HG02884 (cell line): ENCODE data around the gene ATP2C2.
"Not testable (repeated sequence)": the region's sequence is repeated elsewhere in the genome, so short reads cannot be mapped to it uniquely, and the experiment has no call there.

Source experiments
- ATAC-seq: cut with Tn5 transposase; IDR thresholded peaks from one replicate; pipeline ENCODE4 v1.9.1; 2021; ENCODE audit warnings: mild to moderate bottlenecking, moderate library complexity; ENCODE audit not compliant: unreplicated experiment

ATP2C2 gene

DNA sequence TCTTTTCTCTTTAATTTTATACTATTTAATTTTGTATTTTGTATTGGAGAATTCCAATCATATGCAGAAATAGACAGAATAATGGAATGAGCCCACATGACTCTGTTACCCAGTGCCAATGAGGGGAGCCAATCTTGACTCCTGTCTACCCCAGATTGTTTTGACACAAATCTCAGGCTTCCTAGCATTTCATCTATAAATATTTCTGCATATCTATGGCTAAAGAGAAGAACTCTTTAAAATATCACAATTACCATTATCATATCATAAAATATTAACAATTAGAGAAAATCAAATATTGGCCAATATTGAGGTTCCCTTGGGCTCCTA, 23.7 kb downstream of the ATP2C2 start:
- ATAC-seq: no peak

DNA sequence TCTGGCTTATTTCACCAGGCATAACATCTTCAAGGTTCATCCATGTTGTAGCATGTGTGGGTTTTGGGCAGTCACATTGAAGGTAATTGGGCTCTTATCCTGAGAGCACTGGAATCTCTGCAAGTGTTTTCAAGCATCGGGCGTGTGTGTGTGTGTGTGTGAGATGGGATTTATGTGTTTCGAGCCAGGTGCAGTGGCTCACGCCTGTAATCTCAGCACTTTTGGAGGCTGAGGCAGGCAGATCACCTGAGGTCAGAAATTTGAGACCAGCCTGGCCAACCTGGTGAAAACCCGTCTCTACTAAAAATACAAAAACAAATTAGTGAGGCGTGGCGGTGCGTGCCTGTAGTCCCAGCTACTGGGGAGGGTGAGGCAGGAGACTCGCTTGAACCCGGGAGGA, 27.7 kb downstream of the ATP2C2 start:
- not testable (repeated sequence) for ATAC-seq

DNA sequence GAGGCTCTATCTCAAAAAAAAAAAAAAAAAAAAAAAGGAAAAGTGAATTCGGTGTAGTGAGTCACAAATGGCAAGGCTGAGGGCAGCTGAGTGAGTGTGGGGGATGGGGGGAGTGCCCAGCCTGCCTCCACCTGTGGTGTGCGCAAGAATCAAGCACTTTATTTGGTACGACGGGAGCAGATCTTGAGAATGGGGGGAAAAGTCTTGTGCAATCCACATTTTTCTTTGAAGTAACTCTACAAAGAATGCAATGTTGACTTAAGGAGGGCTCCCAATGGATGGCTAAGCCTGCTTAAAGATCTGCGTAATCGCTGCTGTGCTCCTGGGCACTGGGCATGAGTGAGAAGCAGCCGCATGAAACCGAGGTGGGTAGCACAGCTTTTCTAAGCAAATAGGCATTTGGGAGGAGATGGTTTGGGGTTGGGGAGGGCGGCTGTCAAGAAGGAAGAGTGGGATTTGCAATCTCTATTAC, 28.2 kb downstream of the ATP2C2 start:
- no peak for ATAC-seq

DNA sequence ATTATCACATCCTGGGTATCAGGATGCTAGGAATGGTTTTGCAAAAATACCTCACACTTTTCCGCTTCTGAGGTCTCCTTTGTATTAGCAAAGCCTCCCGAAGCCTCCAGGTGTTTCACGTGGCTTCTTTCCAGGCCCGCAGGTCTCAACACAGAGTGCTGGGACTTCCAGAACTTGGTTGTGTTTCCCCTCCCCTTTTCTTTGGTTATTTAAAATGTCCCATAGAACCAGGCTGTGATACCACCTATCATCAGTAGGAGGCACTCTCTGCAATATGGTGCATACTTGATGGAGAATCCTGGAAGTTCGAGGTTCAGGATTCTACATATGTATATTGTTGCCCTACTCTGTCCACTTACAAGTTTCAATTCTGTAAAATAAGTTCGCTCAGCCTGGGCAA, 28.8 kb downstream of the ATP2C2 start:
- ATAC-seq: no peak

DNA sequence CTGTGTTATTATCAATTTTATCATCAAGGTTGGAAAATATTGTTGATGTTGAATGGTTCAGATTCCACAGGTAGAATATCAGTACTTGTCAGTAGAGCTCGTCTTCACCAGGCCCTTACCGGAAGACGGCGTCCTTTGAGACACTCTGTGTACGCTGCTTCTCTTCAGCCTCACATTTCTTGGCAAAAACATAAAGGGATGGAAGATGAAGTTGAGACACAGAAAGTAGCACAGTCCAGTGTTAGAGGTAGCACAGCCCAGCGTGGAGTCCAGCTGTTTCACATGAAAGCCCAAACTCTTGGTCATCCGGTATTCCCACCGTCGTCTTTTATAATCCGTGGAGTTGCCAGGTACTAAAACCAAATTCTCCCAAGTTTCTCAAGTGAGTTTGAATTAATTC, 30.4 kb downstream of the ATP2C2 start:
- no peak for ATAC-seq

DNA sequence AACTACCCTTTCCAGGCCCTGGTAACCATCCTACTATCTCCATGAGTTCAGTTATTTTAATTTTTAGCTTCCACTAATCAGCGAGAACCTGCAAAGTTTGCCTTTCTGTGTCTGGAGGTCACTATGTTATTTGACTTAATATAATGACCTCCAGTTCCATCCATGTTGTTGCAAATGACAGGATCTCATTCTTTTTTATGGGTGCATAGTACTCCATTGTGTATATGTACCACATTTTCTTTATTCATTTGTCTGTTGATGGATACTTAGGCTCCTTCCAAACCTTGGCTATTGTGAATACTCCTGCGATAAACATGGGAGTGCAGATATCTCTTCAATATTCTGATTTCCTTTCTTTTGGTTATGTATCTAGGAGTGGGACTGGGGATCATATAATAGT, 31.6 kb downstream of the ATP2C2 start:
- ATAC-seq: not testable (repeated sequence)

DNA sequence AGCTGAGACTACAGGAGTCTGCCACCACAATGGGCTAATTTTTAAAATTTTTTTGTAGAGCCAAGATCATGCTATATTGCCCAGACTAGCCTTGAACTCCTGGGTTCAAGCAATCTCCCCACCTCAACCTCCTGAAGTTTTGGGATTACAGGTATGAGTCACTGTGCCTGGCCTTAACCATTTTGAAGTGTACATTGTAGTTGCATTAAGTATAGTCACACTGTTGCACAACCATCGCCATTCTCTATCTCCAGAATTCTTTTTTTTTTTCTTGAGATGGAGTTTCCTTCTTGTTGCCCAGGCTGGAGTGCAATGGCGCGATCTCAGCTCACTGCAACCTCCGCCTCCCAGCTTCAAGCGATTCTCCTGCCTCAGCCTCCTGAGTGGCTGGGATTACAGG, 35.1 kb downstream of the ATP2C2 start:
- not testable (repeated sequence) for ATAC-seq

DNA sequence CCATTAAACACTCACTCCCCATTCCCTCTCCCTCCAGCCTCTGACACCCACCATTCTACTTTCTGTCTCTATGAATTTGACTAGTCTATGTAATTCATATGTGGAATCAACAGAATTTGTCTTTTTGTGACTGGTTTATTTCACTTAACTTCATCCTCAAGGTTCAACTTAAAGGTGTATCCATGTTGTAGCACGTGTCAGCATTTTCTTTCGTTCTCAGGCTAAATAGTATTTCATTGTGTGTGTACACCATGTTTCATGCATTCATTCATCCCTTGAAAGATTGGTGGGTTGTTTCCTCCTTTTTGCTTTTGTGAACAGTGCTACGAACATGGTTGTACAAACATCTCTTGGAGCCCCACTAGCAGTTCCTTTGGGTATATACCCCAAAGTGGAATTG, 36.0 kb downstream of the ATP2C2 start:
- no peak for ATAC-seq

DNA sequence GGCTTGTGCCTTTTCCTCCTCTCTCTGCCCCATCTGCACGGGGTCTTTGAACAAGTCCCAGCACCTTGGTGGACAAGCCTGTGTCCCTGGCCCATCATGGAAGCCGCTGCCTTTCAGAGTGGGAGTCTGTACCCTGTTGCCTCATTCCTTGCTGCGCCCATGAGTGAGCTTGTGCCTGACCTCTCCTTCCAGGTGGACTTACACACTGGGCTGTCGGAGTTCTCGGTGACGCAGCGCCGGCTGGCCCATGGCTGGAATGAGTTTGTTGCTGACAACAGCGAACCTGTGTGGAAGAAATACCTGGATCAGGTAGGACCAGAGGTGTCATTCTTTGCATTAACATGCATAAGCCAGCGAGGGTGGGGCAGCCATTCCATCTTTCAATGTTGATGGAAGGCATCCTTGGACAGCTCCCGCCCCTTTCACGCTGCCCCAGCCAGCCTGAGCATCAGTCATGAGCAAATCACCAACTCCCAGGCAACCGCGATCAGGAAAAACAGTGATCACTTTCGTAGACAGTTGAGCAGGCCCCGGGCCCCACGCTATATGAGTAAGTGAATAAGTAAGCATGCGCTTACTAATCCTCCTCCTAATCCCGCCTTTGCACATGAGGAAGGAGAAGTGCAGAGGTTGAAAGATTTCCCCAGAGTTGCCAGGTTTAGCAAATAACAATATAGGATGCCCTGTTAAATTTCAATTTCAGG, 36.8 kb downstream of the ATP2C2 start:
- ATAC-seq: no peak

DNA sequence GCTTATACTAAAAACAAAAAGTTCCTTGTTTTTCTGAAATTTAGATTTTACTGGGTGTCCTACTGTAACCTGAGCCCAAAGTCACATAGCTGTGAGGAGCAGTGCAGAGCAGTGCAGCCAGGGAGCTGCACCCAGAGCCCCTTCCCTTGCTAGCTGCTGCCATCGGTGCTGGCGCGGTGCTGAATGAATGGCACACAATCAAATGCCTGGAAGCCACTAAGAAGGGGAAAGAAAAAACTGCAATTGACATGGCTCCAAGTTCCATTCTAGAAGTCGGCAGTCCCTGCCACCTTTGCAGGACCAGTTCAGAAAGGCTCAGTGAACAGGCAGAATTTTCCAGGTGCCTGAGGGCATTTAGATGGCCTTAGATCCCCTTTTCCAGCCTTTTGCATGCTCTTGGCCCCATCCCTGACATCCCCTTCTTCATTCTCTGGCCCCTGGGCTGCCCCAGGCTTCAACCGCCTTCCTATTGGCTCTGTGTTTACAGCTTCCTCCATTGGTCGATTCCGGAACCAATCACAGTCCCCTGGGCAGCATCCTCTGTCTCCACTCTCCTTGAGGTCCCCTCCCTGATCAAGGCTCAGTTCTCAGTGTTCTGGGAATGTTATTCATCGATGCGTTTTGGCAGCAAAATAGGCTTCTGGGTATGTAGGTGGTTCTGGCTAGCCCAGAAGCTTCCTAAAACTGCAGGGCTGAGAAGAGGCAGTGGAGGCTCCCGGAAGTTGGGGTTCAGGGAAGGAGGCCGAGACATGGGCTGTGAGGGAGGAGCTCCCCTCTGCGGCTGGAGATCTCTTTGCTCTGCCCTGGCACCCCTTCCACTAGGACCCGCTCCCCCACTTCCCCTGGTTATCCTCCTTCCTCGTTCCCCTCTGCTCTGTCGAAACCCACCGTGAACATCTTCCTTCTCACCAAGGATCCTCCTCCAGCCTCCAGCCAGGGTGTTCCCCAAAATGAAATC, 37.9 kb downstream of the ATP2C2 start:
- ATAC-seq: no peak

DNA sequence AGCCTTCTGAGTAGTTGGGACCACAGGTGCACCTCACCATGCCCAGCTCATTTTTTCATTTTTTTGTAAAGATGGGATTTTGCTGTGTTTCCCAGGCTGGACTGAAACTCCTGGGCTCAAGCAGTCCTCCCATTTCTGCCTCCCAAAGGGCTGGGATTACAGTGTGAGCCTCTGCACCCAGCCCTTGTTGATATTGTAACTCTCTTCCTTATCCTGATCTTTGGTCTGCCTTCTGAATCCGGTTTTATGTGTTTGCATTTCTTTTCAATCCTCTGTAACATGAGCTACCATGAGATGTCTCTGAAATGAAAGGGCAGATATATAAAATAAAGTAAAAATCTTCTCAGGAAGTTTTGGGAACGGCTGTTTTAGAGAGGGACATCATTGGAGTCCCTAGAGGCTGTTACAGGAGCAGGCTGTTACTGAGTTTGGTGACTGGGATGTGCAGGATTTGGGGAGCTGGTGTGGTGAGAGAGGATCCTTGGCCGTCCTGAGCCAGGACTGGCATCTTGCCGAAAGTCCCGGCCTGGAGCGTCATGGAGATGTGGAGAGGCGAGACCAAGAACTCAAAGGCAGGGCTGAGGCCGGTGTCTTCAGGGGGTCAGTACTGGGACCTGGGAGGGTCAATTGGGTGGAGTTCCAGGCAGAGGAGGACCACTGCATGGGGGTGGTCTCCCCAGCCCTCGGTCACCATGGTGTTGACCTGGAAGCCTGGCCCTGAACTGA, 39.4 kb downstream of the ATP2C2 start:
- ATAC-seq: no peak

DNA sequence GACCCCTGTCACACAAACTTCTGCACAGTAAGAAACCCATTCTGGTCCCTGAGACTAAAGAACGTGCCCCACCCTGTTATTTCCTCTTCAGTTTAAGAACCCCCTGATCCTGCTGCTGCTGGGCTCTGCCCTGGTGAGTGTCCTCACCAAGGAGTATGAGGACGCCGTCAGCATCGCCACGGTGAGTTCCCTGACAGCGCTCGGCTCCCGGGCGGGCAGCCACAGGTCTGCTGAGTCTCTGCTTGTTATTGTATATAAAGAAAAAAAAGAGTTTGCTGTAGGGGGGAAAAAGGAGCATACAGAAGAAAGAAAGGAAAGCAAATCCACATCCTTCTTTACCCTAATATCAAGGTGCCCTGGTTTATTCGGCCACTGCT, 40.0 kb downstream of the ATP2C2 start:
- ATAC-seq: no peak

DNA sequence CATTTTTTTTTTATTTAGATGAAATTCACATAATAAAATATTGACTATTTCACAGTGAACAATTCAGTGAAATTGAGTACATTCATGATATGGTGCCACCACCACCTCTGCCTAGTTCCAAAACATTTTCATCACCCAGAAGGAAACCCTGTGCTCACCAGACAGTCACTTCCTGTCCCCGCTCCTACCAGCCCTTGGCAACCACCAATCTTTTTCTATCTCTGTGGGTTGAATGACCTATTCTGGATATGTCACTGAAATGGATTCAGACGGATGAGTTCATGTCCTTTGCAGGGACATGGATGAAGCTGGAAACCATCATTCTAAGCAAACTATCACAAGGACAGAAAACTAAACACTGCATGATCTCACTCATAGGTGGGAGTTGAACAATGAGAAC, 40.5 kb downstream of the ATP2C2 start:
- no peak for ATAC-seq

DNA sequence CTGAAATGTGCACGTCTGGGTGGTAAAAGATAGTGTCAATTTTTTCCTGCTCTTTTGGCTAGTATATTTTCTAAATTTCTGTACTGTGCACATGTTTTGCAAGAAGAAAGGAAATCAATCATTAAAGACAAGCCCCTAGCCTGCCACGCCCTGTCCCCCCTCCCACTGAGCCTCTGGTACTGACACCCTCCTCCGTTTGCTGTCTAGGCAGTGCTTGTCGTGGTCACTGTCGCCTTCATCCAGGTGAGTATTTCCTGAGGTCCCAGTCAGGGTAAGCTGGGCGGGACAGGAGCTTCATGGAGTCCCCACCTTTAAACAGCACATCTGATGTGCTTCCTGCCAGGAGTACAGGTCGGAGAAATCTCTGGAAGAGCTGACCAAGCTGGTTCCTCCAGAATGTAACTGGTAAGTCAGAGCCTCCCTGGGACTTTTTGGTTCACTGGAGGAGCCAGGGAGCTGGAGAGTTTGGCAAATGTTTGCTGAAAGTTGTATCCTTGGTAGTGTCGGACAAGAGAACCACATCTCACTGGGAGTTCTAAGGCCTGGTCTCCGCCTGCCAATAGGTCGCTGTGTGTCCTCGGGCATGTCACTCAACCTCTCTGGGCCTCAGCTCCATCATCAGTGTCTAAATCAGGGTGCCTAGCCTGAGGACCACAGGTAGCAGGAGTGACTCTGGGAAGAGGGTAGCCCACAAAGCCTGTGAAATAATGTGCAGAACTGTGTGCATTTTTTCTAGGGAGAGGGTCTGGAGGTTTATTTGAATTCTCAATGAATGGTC, 42.2 kb downstream of the ATP2C2 start:
- ATAC-seq: no peak

DNA sequence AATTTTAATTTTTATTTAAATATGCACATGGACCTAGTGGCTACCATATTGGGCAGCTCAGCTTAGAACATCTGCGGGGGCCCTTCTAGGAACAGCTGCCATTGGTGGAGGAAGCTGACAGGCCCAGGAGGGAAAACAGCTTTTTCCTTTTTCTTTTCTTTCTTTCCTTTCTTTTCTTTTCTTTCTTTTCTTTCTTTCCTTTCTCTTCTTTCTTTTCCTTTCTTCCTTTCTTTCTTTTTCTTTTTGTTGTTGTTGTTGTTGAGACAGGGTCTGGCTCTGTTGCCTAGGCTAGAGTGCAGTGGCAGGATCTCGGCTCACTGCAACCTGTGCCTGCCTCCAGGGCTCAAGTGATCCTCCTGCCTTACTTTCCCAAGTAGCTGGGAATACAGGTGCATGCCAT, 43.4 kb downstream of the ATP2C2 start:
- ATAC-seq: no peak

DNA sequence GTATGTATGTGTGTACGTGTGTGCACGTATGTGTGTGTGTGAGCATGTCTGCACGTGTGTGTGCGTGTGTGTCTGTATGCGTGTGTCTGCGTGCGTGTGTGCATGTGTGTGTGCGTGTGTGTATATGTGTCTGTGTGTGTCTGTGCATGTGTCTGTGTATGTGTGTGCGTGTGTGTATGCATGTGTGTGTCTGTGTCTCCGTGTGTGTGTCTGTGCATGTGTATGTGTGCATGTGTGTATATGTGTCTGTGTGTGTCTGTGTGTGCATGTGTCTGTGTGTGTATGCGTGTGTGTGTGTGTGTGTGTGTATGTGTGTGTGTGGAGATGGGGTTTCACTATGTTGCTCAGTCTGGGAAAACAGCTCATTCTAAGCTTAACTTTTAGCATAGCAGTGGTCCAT, 43.9 kb downstream of the ATP2C2 start:
- no peak for ATAC-seq

DNA sequence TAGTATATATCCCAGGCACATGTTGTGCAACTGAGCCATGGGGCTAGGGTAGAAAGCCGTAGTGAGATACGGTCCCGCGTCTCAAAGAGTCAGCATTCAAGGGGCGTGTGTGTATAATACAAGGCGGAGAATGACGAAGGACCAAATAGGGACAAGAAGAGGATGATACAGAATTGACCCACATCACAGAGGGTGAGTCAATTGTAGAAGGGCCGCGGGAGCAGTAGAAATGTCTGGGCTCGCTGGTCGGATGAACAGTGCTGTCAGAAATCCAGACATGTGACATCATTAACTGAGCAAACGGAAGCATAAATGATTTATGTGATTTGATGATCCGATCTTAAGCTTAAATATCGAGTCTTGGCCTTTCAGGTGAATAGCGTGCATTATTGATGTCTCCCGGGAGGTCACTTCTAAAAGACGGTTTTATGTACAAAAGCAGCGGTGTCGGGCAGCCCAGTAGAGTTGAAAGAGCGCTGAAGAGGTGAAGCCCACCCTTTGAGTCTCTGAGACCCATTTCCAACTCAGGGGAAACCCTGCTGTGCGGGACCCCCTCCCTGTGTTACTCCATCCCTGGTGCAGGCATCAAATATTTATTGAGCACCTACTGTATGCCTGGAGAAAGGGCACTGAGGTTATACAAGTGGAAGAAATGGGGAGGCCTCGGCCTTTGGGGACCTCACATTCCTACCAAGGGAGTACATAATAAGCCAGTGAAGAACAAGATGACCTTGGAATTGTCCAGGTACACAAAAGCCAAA, 45.1 kb downstream of the ATP2C2 start:
- ATAC-seq: no peak

DNA sequence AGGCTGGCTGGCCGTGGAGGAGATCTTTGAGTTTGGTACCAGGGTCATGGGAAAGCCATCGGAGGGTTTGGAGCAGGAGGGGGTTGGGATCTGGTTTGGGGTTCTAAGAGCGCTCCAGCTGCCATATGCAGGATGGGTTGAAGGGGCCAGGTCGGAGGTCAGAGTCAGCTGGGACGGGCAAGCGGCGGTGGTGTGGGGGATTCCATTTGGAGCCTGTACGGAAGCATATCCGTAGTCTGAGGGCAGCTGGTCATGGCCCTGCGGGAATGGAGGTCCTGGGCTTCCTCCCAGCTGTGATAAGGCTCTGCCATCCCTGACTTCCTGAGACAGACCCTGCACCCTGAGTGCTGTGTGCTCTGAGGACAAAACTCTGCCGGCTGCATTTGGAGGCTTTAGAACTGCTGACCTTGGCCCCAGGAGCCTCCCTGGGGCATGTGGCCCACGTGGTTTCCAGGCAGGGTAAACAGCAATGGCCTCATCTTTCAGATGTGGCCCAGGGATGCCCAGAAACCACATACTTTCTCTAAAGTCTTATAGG, 46.5 kb downstream of the ATP2C2 start:
- no peak for ATAC-seq

DNA sequence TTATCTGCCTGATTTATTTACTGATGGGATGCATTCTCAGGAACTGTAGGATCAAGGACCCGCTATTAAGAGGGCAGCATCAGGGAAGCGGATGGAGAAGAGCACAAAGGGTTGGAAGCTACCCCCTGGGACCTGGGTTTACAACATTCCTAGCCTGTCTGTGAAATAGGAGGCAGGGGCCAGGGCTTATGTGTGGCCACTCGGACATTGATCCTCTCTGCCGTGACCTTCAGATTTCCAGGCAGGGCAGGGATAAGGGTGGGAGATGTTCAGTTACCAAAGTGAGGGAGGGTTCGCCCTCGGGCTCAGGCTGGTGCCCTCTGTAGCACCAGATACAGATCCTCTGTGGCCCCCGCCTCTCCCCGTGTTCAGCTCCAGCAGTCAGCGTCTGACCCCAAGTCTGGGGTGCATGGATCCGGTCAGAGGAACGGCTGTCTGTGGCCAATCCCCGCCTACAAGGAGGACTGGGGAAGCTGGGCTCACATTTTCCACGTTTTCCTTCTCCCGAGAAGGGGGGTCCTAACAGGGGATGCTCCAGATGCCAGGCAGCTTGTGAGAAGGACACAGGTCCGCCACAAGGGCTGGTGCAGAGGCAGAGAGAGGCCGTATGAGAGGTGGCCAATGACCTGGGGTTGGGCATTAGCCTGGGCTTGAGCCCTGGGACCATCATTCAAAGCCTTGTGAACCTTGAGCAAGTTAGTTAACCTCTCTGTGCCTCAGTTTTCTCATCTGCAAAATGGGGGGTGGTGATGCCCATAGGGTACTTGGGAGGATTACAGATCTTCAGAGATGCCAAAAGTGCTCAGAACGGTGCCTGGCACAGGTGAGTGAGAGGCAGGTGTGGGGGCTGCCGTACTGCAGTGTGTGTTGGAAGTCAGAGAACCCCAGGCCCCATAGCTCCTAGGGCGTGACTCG, 48.3 kb downstream of the ATP2C2 start:
- ATAC-seq: no peak
